ENCODE measurements around the gene EVA1C. TPM values are rescaled to one million over a fixed set of nuclear protein-coding genes. Genes with fewer than 3 reads are reported as not detected.
"Not testable (repeated sequence)": the region's sequence is repeated elsewhere in the genome, so short reads cannot be mapped to it uniquely, and the experiment has no call there.

Gene EVA1C
- total RNA-seq, 1 donor from 2014 or later = 50.3 TPM

DNA sequence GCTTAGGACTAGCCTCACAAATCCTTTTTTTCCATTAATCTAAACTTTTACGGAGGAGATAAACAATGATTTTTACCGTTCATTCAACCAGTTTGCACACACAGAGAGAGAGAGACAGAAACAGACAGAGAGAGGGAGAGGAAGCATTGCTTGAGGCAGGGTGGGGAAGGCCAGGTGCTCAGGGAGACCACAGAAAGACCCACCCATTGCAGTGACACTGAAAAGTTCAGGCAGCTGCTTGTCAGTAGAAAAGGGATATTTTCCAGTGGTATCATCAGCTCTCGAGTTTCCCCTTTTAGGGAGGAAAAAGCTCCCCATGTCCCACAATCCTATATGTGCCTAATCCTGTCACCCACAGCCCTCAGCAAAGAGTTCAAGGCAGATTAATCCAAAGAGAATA, 145.6 kb downstream of the EVA1C start:
- DNase-seq (ENCODE audit: low spot score) = no peak

GRCh38 chr21:32559006-32559610, 146.6 kb downstream of the EVA1C start:
- no peak for DNase-seq (ENCODE audit: low spot score)

- DNase-seq (ENCODE audit: low spot score) = no peak
Measured at GRCh38 chr21:32560896-32561295, 148.4 kb downstream of the EVA1C start.

DNA sequence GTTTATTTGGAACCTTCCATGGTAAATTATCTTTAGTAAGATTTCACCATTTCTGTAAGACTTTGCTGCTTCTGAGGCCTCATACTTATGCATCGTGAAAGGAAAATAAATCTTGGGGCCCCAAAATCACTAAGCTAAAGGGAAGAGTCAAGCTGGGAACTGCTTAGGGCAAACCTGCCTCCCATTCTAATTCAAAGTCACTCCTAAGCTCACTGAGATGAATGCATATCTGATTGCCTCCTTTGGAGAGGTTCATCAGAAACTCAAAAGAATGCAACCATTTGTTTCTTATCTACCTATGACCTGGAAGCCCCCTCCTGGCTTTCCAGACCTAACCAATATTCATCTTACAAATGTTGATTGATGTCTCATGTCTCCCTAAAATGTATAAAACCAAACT, 149.0 kb downstream of the EVA1C start:
- not testable (repeated sequence) for DNase-seq (ENCODE audit: low spot score)

DNA sequence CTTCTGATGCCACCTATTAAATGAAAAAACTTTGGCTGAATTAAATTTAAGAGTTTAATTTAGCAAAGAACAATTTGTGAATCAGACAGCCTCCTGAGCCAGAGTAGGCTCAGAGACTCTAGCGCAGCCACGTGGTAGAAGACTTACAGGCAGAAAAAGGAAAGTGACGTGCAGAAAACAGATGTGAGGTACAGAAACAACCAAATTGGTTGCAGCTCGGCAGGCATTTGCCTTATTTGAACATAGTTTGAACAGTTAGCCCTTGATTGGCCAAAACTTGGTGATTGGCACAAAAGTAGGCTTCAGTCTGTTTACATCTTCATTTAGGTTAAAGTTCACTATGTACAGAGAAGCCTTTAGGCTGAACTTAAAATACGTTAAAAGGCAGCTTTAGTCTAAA, 149.9 kb downstream of the EVA1C start:
- DNase-seq (ENCODE audit: low spot score) = no peak

DNA sequence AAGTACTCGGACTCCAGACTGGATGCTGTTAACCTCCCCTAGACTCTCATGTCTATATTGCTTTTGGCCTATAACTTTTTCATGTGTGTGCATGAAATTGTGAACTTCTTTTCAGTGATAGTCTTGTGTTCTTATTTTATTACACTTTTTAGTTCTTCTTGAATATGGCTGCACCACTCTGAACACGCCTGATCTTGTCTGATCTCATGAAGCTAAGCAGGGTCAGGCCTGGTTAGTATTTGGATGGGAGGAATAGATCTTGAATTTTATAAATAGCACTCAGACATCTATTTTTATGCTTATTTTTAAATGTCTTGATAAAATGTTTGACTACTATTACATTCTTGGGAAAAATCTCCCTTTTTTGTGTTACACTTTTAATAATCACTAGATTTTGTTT, 150.4 kb downstream of the EVA1C start:
- DNase-seq (ENCODE audit: low spot score) = no peak

Other genes starting within 250 kb of the EVA1C start
- gene MIS18A, start 133.7 kb upstream of the EVA1C start, total RNA-seq = 5.4 TPM
- 149 TPM for gene MRAP, start 113.9 kb upstream of the EVA1C start, total RNA-seq
- gene URB1, start 19.7 kb upstream of the EVA1C start, total RNA-seq = 21.5 TPM
- gene TCP10L, start 172.8 kb downstream of the EVA1C start, total RNA-seq = 0.13 TPM
- gene CFAP298, start 199.7 kb downstream of the EVA1C start, total RNA-seq = 29.2 TPM